Neural progenitor cell (in vitro differentiated cells): ENCODE measurements around the gene ADARB2. TPM values are rescaled to one million over a fixed set of nuclear protein-coding genes. Genes with fewer than 3 reads are reported as not detected.
"Not testable (repeated sequence)": the region's sequence is repeated elsewhere in the genome, so short reads cannot be mapped to it uniquely, and the experiment has no call there.

Experiments
- DNase-seq: peaks from one replicate; pipeline ENCODE4 v3.0.0-alpha.2; 2016; ENCODE audit warnings: low spot score
- H2AFZ ChIP-seq: fragments of 200-600 bp; sonication (generic); replicated peaks from 2 replicates; pipeline ENCODE4 v1.6.1; 2016; ENCODE audit warnings: antibody characterized with exemption
- H3F3A ChIP-seq: fragments of 200-600 bp; sonication (generic); 2 replicates; pipeline ENCODE4 v1.6.1; 2016; ENCODE audit warnings: antibody characterized with exemption, low read depth
- H3K27ac ChIP-seq: fragments of 200-600 bp; sonication (generic); 2 replicates; pipeline ENCODE4 v1.5.1; 2016; ENCODE audit warnings: mild to moderate bottlenecking
- H3K27me3 ChIP-seq: fragments of 200-600 bp; sonication (generic); 2 replicates; pipeline ENCODE4 v1.6.1; 2016; ENCODE audit warnings: mild to moderate bottlenecking, moderate library complexity
- H3K36me3 ChIP-seq: fragments of 200-600 bp; sonication (generic); 2 replicates; pipeline ENCODE4 v1.5.1; 2016
- H3K4me1 ChIP-seq: fragments of 200-600 bp; sonication (generic); 2 replicates; pipeline ENCODE4 v1.6.1; 2016; ENCODE audit warnings: mixed run types
- H3K4me2 ChIP-seq: fragments of 200-600 bp; sonication (generic); 2 replicates; pipeline ENCODE4 v1.6.1; 2016
- H3K4me3 ChIP-seq: fragments of 200-600 bp; sonication (generic); 2 replicates; pipeline ENCODE4 v1.5.1; 2016
- H3K79me2 ChIP-seq: fragments of 200-600 bp; sonication (generic); 2 replicates; pipeline ENCODE4 v1.6.1; 2016; ENCODE audit warnings: low read depth
- H3K9ac ChIP-seq: fragments of 200-600 bp; sonication (generic); 2 replicates; pipeline ENCODE4 v1.6.1; 2016
- H3K9me3 ChIP-seq: fragments of 200-600 bp; sonication (generic); 2 replicates; pipeline ENCODE4 v1.5.1; 2016; ENCODE audit warnings: low read depth
- H4K20me1 ChIP-seq: fragments of 200-600 bp; sonication (generic); 2 replicates; pipeline ENCODE4 v1.6.1; 2016; ENCODE audit warnings: low read depth
- H3K27ac Mint-ChIP-seq: 3 replicates; pipeline ENCODE4 v1.8.0; 2021; ENCODE audit warnings: mixed read lengths
- H3K27me3 Mint-ChIP-seq: 2 replicates; pipeline ENCODE4 v1.8.0; 2022; ENCODE audit warnings: low read depth, mild to moderate bottlenecking, inconsistent platforms, moderate library complexity, mixed read lengths; ENCODE audit not compliant: insufficient read depth
- H3K36me3 Mint-ChIP-seq: 3 replicates; pipeline ENCODE4 v1.8.0; 2021; ENCODE audit warnings: mixed read lengths
- H3K4me1 Mint-ChIP-seq: 3 replicates; pipeline ENCODE4 v1.8.0; 2021; ENCODE audit warnings: mixed read lengths
- H3K4me3 Mint-ChIP-seq: 3 replicates; pipeline ENCODE4 v1.8.0; 2021; ENCODE audit warnings: mild to moderate bottlenecking, moderate library complexity, mixed read lengths
- H3K9me3 Mint-ChIP-seq: 3 replicates; pipeline ENCODE4 v1.8.0; 2020; ENCODE audit warnings: mixed read lengths
- EZH2 ChIP-seq: fragments of 200-600 bp; sonication (generic); IDR thresholded peaks from 2 replicates; pipeline ENCODE4 v1.6.1; 2017; ENCODE audit warnings: antibody characterized with exemption, mild to moderate bottlenecking, moderate library complexity
- EZH2phosphoT487 ChIP-seq: fragments of 200-600 bp; sonication (generic); IDR thresholded peaks from 2 replicates; pipeline ENCODE4 v1.6.1; 2017; ENCODE audit warnings: antibody characterized with exemption
- total RNA-seq: library from RNA; depleted of rRNA; stranded (reverse); fragments of >200 nt; gene quantifications from 2 replicates; pipeline ENCODE4 v1.2.3, GENCODE V29; 2015; ENCODE audit warnings: low replicate concordance
- TF ChIP-seq, protein P1 (sequence below): fragments of 200-600 bp; sonication (generic); IDR thresholded peaks from 2 replicates; pipeline ENCODE4 v1.5.1; 2017; ENCODE audit warnings: antibody characterized with exemption, mild to moderate bottlenecking

ADARB2 gene
- total RNA-seq, 1 donor from 2014 or later, result not detected

DNA sequence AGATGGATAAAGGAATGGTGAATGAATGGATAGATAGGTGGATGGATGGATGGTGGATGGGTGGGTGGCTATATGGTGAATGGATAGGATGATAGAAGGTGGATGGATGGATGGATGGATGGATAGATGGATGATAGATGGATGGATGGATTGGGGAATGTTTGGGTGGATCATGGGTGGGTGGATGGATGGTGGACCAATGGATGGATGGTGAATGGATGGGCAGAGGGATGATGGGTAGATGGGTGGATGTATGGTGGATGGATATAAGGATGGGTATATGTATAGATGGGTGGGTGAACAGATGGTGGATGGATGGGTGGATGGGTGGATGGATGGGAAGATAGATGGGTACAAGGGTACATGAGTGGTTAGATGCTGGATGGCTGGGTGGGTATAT, 322.4 kb downstream of the ADARB2 start:
- Histone ChIP-seq H3K4me3 (no peak overlapping the region), H3K79me2 (no peaks in the 10 kb centered on the region), H4K20me1 (no peaks in the 10 kb centered on the region), H3K9me3 (no peaks in the 10 kb centered on the region), H3K27me3 (peaks cover 8% of the 10 kb centered on the region), H3F3A (no peaks in the 10 kb centered on the region), H3K4me2 (no peak overlapping the region), H3K27ac (no peak overlapping the region), H3K36me3 (no peaks in the 10 kb centered on the region), H3K4me1 (no peaks in the 10 kb centered on the region), H2AFZ (no peak overlapping the region), H3K9ac (no peak overlapping the region)
- Mint-ChIP-seq H3K9me3 (peaks cover 2% of the 10 kb centered on the region), H3K4me1 (peaks cover 1% of the 10 kb centered on the region), H3K27me3 (peaks cover 7% of the 10 kb centered on the region), H3K4me3 (no peak overlapping the region), H3K36me3 (no peaks in the 10 kb centered on the region), H3K27ac (no peak overlapping the region)
- TF ChIP-seq, protein P1, sequence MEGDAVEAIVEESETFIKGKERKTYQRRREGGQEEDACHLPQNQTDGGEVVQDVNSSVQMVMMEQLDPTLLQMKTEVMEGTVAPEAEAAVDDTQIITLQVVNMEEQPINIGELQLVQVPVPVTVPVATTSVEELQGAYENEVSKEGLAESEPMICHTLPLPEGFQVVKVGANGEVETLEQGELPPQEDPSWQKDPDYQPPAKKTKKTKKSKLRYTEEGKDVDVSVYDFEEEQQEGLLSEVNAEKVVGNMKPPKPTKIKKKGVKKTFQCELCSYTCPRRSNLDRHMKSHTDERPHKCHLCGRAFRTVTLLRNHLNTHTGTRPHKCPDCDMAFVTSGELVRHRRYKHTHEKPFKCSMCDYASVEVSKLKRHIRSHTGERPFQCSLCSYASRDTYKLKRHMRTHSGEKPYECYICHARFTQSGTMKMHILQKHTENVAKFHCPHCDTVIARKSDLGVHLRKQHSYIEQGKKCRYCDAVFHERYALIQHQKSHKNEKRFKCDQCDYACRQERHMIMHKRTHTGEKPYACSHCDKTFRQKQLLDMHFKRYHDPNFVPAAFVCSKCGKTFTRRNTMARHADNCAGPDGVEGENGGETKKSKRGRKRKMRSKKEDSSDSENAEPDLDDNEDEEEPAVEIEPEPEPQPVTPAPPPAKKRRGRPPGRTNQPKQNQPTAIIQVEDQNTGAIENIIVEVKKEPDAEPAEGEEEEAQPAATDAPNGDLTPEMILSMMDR, result no peak
- TF ChIP-seq EZH2 (no peak), EZH2phosphoT487 (no peak)
- DNase-seq, result no peak

DNA sequence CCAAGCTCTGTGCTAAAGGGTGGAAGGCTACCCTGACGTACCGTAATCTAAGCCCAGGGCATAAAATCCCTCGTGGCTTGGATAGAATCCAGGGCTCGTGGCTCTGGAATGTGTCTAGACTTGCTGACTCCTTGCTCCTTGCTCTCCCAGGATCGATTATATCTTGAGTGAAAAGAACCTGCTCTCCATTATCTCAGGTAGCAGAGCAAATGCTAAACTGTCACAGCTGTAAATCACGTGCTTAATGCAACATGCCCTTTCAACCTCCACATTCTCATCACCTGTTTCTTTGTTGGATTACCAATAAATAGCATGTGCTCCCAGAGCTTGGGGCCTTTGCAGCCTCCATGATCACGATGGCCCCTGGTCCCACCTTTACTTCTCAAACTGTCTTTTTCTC, 323.0 kb downstream of the ADARB2 start:
- not testable (repeated sequence) for H3K79me2 ChIP-seq, H3K4me3 ChIP-seq, H3K4me1 ChIP-seq, H3K27ac ChIP-seq, H3F3A ChIP-seq, H3K9me3 ChIP-seq, H4K20me1 ChIP-seq, H3K36me3 Mint-ChIP-seq, H3K9me3 Mint-ChIP-seq, H3K27me3 Mint-ChIP-seq, H3K27me3 ChIP-seq, H3K4me2 ChIP-seq, H3K4me3 Mint-ChIP-seq, H3K4me1 Mint-ChIP-seq, H3K27ac Mint-ChIP-seq, H2AFZ ChIP-seq, H3K36me3 ChIP-seq, H3K9ac ChIP-seq, DNase-seq

DNA sequence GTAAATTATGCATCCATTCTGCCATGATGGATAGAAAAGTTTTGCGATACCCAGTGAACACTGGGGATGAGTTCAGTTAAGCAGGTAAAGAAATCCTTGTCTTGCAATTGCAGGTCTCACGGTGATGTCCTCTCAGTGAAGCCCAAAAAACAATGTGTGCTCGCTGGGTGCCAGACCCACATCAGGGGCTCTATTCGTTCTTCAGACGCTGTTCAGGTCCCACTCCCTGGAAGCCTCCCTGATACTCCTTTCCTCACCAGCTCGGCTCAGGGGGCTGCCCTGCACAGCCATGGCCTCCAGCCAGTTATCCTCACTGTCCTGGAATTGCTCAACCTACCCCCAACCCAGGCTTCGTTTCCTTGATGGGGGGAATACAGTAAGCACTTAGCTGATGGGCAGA, 323.5 kb downstream of the ADARB2 start:
- H3K36me3 Mint-ChIP-seq, result no peaks in the 10 kb centered on the region
- Histone ChIP-seq H4K20me1 (no peaks in the 10 kb centered on the region), H3K9me3 (no peaks in the 10 kb centered on the region), H3K4me3 (no peak overlapping the region), H3K4me2 (no peak overlapping the region), H3K36me3 (no peaks in the 10 kb centered on the region), H3K27ac (no peak overlapping the region), H3F3A (no peaks in the 10 kb centered on the region), H3K9ac (no peak overlapping the region), H3K27me3 (no peaks in the 10 kb centered on the region), H2AFZ (no peak overlapping the region), H3K79me2 (no peaks in the 10 kb centered on the region), H3K4me1 (no peaks in the 10 kb centered on the region)
- peaks cover 2% of the 10 kb centered on the region for H3K9me3 Mint-ChIP-seq
- peaks cover 7% of the 10 kb centered on the region for H3K27me3 Mint-ChIP-seq
- no peak for TF ChIP-seq EZH2
- no peak for TF ChIP-seq EZH2phosphoT487
- TF ChIP-seq, protein P1, result no peak
- no peak overlapping the region for H3K27ac Mint-ChIP-seq
- no peaks in the 10 kb centered on the region for H3K4me1 Mint-ChIP-seq
- no peak for DNase-seq
- H3K4me3 Mint-ChIP-seq, result no peak overlapping the region

DNA sequence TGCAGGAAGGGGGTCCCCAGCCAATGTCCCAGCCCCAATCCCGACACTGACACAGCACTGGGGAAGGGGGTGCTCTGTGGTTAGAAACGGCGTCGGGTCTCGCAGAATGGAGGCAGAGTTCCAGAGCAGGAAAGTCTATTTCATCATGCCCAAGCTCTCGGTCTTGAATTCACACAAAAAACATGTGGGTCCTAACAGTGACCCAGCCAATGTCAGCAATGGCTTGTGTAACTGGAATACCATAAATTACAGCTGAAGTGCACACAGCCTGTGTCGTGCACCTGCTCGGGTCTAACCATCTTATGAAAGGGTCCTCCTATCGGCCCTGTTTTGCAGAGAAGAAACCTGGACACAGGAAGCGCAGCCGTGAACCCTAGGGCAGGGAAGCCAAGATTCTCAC, 324.1 kb downstream of the ADARB2 start:
- no peaks in the 10 kb centered on the region for H3K9me3 ChIP-seq
- H3K4me2 ChIP-seq, result no peak overlapping the region
- no peak overlapping the region for H3K4me3 ChIP-seq
- DNase-seq, result no peak
- H3K36me3 Mint-ChIP-seq, result no peaks in the 10 kb centered on the region
- H3K4me1 Mint-ChIP-seq, result no peaks in the 10 kb centered on the region
- no peak for TF ChIP-seq EZH2phosphoT487
- TF ChIP-seq, protein P1, result no peak
- no peak for TF ChIP-seq EZH2
- peaks cover 2% of the 10 kb centered on the region for H3K9me3 Mint-ChIP-seq
- H3K27me3 ChIP-seq, result no peaks in the 10 kb centered on the region
- no peak overlapping the region for H3K4me3 Mint-ChIP-seq
- H2AFZ ChIP-seq, result no peak overlapping the region
- H3K4me1 ChIP-seq, result no peaks in the 10 kb centered on the region
- H3K79me2 ChIP-seq, result no peaks in the 10 kb centered on the region
- no peaks in the 10 kb centered on the region for H3F3A ChIP-seq
- H3K27ac Mint-ChIP-seq, result no peak overlapping the region
- H3K27me3 Mint-ChIP-seq, result peaks cover 7% of the 10 kb centered on the region
- no peak overlapping the region for H3K27ac ChIP-seq
- no peaks in the 10 kb centered on the region for H3K36me3 ChIP-seq
- no peak overlapping the region for H3K9ac ChIP-seq
- no peaks in the 10 kb centered on the region for H4K20me1 ChIP-seq
